ENCODE measurements around the gene IMPG1.

The IMPG1 gene

DNA sequence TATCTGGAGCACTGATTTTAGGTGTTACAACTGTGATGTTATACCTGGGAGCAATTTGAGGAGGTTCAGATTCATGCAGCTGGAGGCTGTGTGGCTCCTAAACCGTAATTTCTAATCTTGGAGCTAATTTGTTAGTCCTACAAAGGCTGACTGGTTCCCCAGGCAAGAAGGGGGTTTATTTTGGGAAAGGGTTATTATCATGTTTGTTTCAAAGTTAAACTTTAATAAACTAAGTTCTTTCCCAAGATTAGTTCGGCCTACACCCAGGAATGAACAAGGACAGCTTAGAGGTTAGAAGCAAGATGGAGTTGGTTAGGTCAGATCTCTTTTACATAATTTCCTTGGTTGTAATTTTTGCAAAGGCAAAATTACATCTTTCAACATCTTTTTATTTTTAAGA lies 187.6 kb downstream of the IMPG1 start:
- DNase-seq = no peak

GRCh38 chr6:75882734-75883133 lies 189.7 kb downstream of the IMPG1 start:
- no peak for DNase-seq

- no peak for DNase-seq
Measured at GRCh38 chr6:75880305-75880704, 192.2 kb downstream of the IMPG1 start.

DNA sequence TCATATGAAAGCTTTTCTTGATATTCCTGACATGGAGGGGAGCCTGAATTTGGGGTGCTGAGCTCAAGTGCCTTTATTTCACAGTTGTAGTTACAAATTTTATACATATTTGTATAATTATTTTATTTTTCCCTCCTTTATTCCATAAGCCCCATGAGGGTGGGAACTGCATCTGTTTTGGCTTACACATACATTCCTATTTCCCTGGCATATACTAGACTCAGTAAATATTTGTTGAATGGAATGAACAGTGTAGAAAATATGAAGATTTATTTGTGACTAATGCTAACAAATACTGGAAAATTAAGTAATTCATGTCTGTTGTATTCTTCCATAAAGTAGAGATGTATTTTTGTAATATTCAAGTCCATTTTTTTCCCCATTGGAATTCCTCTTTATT lies 196.3 kb downstream of the IMPG1 start:
- DNase-seq = no peak

GRCh38 chr6:75874224-75874623 lies 198.2 kb downstream of the IMPG1 start:
- no peak for DNase-seq
